ENCODE results near the gene CPLANE1.

Gene CPLANE1

DNA sequence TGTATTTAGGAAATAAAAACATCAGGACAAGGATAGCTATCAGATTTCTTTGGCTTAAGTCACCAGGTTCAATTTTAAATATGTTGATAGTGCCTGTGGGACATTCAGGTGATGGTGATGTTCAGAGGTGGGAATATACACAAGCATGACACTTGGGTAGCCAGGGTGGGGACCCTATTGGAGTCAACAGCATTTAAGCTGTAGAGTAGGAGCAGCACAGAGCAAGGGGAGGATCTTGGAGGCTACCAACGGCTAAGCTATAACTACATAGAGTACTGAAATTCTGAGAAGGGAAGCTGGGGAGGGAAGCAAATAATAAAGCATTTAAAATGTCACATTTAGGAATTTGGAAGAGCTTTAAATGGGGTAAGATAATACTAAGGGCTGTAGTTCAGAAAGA, 177.7 kb downstream of the CPLANE1 start:
- no peak for DNase-seq (ENCODE audit: low read depth in 2 of 2)

DNA sequence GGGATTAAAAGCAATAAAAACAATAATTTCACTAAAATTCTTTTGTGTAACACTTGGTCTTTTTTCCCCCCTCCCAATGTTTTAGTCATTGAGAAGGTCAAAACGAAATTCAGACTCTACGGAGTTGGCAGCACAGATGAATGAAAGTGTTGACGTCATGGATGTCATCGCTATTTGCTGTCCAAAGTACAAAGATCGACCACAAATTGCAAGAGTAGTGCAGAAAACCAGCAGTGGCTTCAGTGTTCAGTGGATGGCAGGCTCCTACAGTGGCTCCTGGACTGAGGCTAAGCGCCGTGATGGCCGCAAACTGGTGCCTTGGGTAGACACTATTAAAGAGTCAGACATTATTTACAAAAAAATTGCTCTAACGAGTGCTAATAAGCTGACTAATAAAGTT, 184.7 kb downstream of the CPLANE1 start:
- no peak for DNase-seq (ENCODE audit: low read depth in 2 of 2)

DNA sequence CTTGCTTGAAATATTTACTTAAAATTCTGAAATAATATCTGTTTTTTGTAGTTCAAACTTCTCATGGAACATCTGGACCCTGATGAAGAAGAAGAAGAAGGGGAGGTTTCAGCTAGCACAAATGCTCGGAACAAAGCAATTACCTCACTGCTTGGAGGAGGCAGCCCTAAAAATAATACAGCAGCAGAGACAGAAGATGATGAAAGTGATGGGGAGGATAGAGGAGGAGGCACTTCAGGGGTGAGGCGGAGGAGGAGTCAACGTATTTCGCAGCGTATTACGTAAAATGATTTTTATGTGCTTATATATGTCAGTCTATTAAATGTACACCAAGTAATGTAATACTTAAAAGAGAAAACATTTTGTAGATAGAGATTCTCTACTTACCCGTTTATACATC, 185.4 kb downstream of the CPLANE1 start:
- DNase-seq (ENCODE audit: low read depth in 2 of 2): no peak

DNA sequence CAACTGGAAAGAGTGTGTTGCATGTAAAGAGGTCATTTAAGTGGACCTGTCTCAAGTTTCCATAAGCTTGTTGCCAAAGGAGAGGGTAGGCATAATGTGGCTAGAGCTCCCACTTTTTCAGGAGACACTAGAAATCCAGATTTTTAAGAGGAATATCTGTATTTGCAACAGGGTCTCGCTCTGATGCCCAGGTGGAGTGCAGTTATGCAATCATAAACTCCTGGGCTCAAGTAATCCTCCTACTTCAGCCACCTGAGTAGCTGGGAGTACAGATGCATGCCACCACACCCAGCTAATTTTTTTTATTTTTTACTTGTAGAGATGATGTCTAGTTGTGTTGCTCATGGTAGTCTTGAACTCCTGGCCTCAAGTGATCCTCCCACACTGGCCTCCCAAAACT, 189.1 kb downstream of the CPLANE1 start:
- DNase-seq (ENCODE audit: low read depth in 2 of 2): no peak

DNA sequence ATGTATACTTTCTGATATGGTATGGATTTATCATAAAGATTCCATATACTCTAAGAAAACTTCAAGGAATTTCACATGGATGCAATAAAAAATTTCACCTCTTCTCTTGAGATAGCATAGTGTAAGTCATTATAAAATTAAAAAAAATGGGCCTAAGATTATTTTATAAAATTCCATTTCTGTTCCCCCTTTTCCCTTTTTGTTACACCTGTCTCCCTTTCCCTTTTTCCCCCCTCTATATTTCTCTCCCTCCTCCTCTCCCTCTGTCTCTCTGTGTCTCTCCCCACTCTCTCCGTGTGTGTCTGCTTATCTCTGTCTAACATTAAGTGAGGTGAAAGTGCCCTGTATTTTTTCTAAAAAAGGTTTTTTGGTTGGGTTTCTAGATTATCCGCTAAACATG, 192.4 kb downstream of the CPLANE1 start:
- DNase-seq (ENCODE audit: low read depth in 2 of 2): no peak

Data from stimulated activated CD4-positive, alpha-beta T cell treated with anti-CD3 and anti-CD28 coated beads, Interleukin-12 subunit alpha, Interleukin-12 subunit beta, amount 100 ng/mL, for 24 hours (primary cell).